HG02678 (cell line): ENCODE data around the gene WNT5B.
"Not testable (repeated sequence)": the region's sequence is repeated elsewhere in the genome, so short reads cannot be mapped to it uniquely, and the experiment has no call there.

Experiments
- ATAC-seq: cut with Tn5 transposase; IDR thresholded peaks from one replicate; pipeline ENCODE4 v1.9.1; 2021; ENCODE audit warnings: mild to moderate bottlenecking, moderate library complexity; ENCODE audit not compliant: unreplicated experiment

Gene WNT5B

GRCh38 chr12:1681493-1681807, 52.4 kb downstream of the WNT5B start:
- ATAC-seq = no peak

GRCh38 chr12:1688086-1688710, 59.2 kb downstream of the WNT5B start:
- no peak for ATAC-seq

- peak; percentile 95 for ATAC-seq
Observed at GRCh38 chr12:1690578-1691122, 61.6 kb downstream of the WNT5B start, which contains the start of gene ADIPOR2. Gene ADIPOR2 (plus strand): TSS chr12:1691070. CDS start chr12:1754344, 63,274 bp downstream.

DNA sequence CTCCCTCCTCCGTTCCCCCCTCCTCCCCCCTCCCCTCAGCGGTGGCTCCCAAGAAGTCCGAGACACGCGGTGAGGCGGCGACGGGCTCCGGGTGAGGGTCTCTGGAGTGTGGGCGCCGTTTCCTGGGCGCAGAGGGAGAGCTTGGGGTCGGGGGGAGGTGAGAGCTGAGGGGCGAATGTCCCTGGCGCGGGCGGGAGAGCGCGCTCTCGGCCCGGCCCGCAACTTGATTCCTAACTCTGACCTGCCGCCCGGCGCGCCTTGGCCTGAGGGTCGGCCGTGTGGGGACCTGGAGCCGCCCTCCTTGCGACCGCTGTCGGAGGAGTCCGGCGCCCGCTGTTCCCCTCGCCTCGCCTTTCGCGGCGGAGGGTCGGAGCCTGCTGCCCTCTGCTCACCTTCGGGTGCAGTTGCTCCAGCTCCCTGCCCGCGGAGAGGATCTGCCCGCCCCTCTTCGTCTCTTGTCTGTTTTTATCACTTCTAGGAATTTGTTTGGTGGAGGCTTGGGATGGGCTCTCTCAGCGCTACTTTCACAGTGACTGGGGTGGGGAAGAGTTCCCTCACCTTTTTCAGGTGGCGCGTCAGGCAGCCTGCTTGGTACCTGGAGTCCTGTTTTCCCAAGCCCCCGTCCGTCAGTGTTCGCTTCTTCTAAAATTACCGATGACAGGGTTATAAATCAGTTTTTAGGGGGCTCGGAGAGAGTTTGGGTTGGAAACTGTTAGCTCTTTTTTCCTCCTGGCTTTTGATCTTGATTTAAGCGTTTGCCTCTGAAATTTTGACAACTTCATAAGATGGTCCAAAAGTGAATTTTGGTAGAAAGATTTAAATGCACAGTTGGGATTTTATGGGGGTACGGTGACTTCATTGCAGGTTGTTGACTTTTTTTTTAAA, 62.3 kb downstream of the WNT5B start:
- ATAC-seq = peak; percentile 34

DNA sequence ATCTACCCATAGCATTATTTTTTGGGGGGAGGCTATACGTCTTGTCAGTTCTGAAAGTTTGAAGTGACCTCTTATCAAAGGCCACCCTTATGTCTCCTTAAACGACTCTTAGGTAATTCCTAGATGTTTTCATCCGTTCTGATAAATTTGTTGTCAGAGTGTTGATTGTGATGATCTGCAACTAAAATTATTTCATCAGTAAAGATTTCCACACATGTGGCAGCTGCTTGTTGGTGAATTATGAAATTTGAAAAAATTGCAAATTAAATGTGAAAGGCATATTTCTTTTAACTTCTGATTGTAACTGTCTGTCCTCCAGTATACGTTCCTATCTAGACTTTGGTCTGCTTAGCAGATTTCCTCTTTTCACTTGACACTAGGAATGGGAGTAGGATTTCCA, 63.2 kb downstream of the WNT5B start:
- no peak for ATAC-seq

- ATAC-seq = no peak
Observed at GRCh38 chr12:1692895-1693610, 64.0 kb downstream of the WNT5B start.

- ATAC-seq = not testable (repeated sequence)
Observed at GRCh38 chr12:1695097-1695496, 66.1 kb downstream of the WNT5B start.

GRCh38 chr12:1695886-1696670, 67.0 kb downstream of the WNT5B start:
- ATAC-seq = no peak

DNA sequence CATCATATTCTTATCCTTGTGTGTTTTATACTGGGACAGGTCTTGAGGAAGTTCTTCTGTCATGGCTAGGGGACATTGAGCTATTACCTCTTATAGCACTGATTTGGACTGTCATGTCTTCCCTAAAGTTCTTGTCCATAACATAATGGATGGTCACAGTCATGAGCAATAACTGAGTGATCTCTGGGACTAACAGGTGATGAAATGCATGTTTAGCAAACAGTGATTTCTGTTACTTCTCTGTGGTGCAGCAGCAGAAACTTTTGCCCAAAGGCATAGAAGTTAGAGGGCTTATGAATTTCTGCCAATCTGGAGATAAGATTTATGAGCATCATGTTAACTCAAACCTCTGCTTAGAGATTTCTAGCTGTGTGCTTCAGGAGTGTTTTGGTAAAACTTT, 67.8 kb downstream of the WNT5B start:
- no peak for ATAC-seq
